NCI-H2081 treated with DMSO at 0.1 percent for 48 hours (cell line): ENCODE results near the gene HIRA.

Experiments used
- DNase-seq: peaks from one replicate; lab custom pipeline; 2025; lab: John Stamatoyannopoulos, UW

The HIRA gene

GRCh38 chr22:19431649-19432132 lies at the start of gene HIRA:
HIRA (minus strand) TSS chr22:19431733; CDS start chr22:19431476, 257 bp downstream.
- DNase-seq: peak; percentile 33

DNA sequence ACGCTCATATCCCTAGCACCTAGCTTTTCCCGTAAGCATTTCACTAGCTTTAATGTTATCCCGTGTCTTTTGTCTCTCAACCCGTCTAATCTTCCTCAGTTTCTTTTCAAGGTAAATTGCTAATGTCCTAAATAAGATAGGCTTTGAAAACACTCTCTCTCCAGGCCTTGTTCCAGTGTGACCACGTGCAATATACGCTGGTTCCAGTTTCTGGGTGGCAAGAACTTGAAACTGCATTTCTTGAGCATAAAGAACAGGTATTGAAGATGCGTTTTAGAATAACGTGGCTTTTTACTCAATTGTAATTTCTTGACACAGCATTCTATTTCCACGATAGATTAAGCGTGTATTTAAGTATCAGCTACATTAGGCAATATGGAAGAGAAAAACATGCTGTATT lies 49.3 kb upstream of the HIRA start:
- DNase-seq: no peak

GRCh38 chr22:19480173-19480568 lies 48.6 kb upstream of the HIRA start:
- DNase-seq: no peak

DNA sequence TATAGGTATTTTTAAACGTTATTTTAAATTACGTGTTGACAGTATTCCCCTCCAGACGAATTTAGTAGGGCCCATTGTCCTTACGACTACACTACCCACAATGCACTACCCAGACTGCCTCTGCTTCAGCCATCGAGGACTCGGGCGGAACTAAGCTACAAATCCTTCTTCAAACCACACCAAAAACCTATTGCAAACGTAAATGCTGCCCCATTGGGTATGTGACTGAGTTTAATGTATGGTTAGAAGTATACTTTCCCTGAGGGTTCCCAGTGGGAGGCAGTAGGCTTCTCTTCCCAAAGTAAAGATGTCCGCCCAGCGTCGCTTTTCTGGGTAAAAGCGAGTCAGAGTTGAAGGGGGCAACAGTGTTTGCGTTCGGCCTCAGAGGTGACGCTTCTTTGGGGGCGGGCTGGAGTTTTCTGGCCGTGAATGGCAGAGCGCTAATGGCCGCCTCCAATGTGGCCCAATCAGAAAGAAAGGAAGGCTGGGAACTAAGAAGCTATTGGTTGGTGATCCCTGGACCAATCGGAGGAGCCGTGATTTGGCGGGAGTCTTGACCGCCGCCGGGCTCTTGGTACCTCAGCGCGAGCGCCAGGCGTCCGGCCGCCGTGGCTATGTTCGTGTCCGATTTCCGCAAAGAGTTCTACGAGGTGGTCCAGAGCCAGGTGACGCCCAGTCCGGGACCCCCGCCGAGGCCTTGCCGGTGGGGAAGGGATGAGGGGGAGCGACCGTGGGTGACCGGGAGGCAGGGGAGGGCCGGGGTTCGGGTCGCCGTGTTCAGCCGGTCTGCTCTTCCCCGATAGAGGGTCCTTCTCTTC lies 48.0 kb upstream of the HIRA start, which contains the start of gene CDC45:
Gene CDC45 (plus strand): TSS at position 566 of the 818 bp plus-strand sequence. CDS start 49 bp downstream, at position 615.
- peak; percentile 95 for DNase-seq

GRCh38 chr22:19478901-19479354 lies 47.4 kb upstream of the HIRA start, which contains the start of gene UFD1:
UFD1 (minus strand) TSS chr22:19479193; CDS start chr22:19479085, 108 bp downstream.
- no peak for DNase-seq

DNA sequence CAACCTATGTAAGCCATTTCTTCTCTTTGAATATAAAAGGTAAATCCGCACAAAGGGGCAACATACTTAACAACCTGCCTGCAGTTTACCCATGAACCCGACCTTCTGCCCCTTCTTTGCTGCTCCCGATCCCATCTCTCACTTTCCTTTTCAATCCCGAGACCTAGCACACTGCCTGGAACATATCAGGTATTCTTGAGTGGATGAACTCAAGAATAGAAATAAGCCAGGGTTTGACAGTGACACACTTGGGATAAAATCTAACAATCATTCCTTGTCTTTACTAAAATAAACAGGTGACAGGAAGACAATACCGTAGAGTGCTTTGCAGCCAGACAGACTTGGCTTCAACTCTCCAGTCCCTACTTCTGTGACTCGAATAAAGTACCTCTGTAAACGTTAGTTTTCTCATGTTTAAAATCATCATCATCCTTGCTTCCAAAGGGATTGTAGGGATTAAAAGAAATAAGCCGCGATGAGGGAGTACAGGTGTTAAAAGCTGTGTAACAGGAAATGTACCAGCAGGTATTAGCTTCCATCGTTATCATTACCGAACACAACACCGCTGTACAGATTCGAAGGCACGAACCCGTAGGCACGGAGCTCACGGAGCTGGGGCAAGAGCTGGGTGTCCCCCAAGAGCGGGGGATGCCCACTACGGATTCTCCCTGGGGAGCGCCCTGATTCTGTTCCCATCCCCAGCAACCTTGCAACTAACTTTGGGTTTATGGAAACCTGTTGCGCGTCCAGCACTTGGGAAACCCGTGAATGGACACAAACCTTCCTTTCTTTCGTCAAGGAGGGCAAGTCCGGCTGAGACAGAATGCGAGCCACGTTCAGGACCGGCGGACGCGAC lies 46.7 kb upstream of the HIRA start:
- no peak for DNase-seq

GRCh38 chr22:19477321-19478044 lies 46.0 kb upstream of the HIRA start:
- no peak for DNase-seq

- DNase-seq: no peak
These were observed 44.5 kb upstream of the HIRA start for GRCh38 chr22:19476023-19476422.

GRCh38 chr22:19473578-19473977 lies 42.0 kb upstream of the HIRA start:
- DNase-seq: no peak

DNA sequence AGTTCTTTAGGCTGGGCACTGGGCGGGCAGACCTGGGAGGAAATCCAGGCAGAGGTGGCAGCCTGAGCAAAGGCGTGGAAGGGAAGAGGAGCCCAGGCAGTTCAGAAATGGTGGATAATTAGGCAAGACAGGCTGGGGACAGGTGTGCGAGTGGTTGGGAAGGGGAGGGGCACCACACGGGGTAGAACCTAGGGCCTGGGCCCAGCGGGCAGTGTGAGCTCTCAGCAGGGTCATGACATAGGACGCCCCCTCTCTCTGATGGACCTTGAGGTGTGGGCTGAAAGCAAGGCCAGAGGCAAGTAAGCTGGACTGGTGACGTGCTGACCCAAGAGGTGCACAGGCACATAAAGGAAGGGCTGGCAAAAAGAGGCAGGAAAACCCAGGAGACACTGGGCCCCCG lies 40.7 kb upstream of the HIRA start:
- DNase-seq: no peak

GRCh38 chr22:19471572-19471971 lies 40.0 kb upstream of the HIRA start:
- no peak for DNase-seq

DNA sequence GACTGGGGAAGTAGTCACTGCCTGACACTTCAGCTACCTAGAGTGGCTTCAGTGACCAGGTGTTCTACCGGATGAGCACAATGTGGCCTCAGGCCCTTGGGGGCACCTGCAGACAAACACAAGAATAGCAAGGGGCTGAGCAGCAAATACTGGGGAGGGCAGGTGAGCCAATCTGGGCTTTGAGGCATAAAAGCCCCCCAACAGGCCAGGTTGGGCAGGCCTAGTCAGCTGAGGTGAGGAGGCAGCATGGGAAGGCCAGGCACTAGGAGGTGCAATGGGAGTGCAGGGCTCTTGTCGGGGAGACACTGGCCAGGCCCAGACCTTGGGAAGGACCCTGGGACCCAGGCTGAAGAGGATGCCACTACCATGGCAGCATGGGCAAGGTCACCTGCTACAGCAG lies 38.5 kb upstream of the HIRA start:
- no peak for DNase-seq

- no peak for DNase-seq
These were observed 37.9 kb upstream of the HIRA start for GRCh38 chr22:19469421-19469820.

- no peak for DNase-seq
These were observed 36.4 kb upstream of the HIRA start for GRCh38 chr22:19467912-19468311.

- no peak for DNase-seq
These were observed 35.6 kb upstream of the HIRA start for GRCh38 chr22:19466848-19467752.

DNA sequence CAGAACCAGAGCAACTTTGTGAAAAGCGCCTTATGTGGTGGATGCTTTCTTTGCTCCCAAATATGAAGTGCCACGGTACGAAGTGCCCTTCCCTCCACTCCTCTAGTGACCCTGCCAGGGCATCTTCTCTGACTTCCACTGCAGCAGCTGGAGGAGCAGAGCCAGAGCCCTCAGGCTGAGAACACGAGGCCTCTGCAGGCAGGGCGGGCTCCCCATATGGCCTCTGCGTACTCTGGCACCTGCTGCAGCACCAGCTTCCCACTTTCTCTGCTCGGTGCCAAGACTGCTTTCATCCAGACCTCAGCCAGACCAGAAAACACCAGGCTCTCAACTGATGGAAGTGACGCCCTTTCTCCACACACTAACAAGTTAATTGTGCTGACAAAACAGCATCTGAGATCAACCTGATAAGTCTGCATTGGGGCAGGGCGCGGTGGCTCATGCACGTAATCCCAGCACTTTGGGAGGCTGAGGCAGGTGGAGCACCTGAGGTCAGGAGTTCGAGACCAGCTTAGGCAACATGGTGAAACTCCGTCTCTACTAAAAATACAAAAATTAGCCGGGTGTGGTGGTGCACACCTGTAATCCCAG lies 34.7 kb upstream of the HIRA start:
- DNase-seq: no peak

- no peak for DNase-seq
These were observed 33.4 kb upstream of the HIRA start for GRCh38 chr22:19464975-19465374.

DNA sequence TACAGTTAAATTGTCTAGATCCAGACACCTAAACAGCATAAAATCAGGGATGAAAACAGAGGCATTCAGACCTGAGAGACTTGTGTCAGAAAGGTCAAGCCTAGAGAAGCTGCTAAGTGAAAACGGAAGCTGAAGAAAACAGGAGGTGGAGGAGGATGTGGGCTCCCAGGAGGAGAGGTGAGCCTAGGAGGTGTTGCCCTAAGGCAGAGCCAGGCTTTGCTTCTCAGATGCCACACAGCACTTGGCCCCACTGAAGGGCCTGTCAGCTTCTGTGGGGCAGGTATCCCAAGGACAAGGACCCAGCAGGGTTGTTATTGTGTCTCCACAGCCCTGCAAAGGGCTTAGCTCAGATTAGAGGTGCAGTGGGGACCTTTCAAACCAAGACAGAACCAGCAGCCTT lies 33.0 kb upstream of the HIRA start:
- DNase-seq: no peak

- DNase-seq: no peak
These were observed 32.2 kb upstream of the HIRA start for GRCh38 chr22:19463491-19464469.
